OCI-LY7 (cell line): ENCODE data around the gene C3orf20. TPM values are rescaled to one million over a fixed set of nuclear protein-coding genes. Genes with fewer than 3 reads are reported as not detected.

Experiments used
- BruUV-seq: library from RNA; stranded (reverse); fragments of 400-500 nt; replicated peaks from 2 replicates; lab custom pipeline; 2021; lab: Mats Ljungman, UMichigan
- CTCF ChIA-PET: fragments of 300-600 bp; sonication (Branson Sonifier 250); formaldehyde crosslinking; loops from one replicate; lab custom pipeline; 2022; ENCODE audit warnings: antibody characterized with exemption; ENCODE audit not compliant: unreplicated experiment; lab: Charles Lee
- POLR2A ChIA-PET: fragments of 300-600 bp; sonication (Branson Sonifier 250); formaldehyde crosslinking; loops from one replicate; lab custom pipeline; 2022; ENCODE audit warnings: antibody characterized with exemption; lab: Charles Lee
- DNase-seq: peaks from one replicate; pipeline ENCODE4 v3.0.0-alpha.2; 2015; ENCODE audit warnings: low spot score
- H2AFZ ChIP-seq: fragments of 200-600 bp; sonication (generic), shearing (Covaris generic); 2 replicates; pipeline ENCODE4 v1.6.1; 2014; ENCODE audit warnings: mild to moderate bottlenecking, antibody characterized with exemption, low read length, moderate library complexity
- H3K27ac ChIP-seq: fragments of 200-600 bp; sonication (generic); 2 replicates; pipeline ENCODE4 v1.5.1; 2014; ENCODE audit warnings: mixed run types, low read depth, mild to moderate bottlenecking, moderate library complexity, low read length, inconsistent platforms; ENCODE audit not compliant: poor library complexity, severe bottlenecking
- H3K36me3 ChIP-seq: fragments of 200-600 bp; sonication (generic); 2 replicates; pipeline ENCODE4 v1.6.1; 2014; ENCODE audit warnings: mild to moderate bottlenecking, antibody characterized with exemption, low read length, moderate library complexity, mixed read lengths; ENCODE audit not compliant: insufficient read depth
- H3K4me1 ChIP-seq: fragments of 200-600 bp; sonication (generic); 2 replicates; pipeline ENCODE4 v1.5.1; 2014; ENCODE audit warnings: mild to moderate bottlenecking, low read length; ENCODE audit not compliant: insufficient read depth, poor library complexity, severe bottlenecking
- H3K4me2 ChIP-seq: fragments of 200-600 bp; sonication (generic); 2 replicates; pipeline ENCODE4 v1.6.1; 2014; ENCODE audit warnings: mild to moderate bottlenecking, low read length
- H3K4me3 ChIP-seq: fragments of 200-600 bp; sonication (generic); 2 replicates; pipeline ENCODE4 v1.5.1; 2014; ENCODE audit warnings: mild to moderate bottlenecking, low read depth, low read length; ENCODE audit not compliant: poor library complexity, severe bottlenecking
- H3K79me2 ChIP-seq: fragments of 200-600 bp; sonication (generic); 2 replicates; pipeline ENCODE4 v1.6.1; 2016; ENCODE audit warnings: low read depth, mild to moderate bottlenecking, low read length, moderate library complexity, mixed read lengths; ENCODE audit not compliant: insufficient read depth
- H3K9me2 ChIP-seq: fragments of 200-600 bp; sonication (generic); 2 replicates; pipeline ENCODE4 v1.6.1; 2016; ENCODE audit warnings: mild to moderate bottlenecking, low read length, mixed read lengths; ENCODE audit not compliant: insufficient read depth
- H3K9me3 ChIP-seq: fragments of 200-600 bp; sonication (generic); 2 replicates; pipeline ENCODE4 v1.6.1; 2014; ENCODE audit warnings: mild to moderate bottlenecking, mixed run types, low read length, mixed read lengths
- H4K20me1 ChIP-seq: fragments of 200-600 bp; sonication (generic); 2 replicates; pipeline ENCODE4 v1.6.1; 2014; ENCODE audit warnings: mild to moderate bottlenecking, antibody characterized with exemption, low read length, moderate library complexity, mixed read lengths; ENCODE audit not compliant: insufficient read depth
- CTCF ChIP-seq: fragments of 200-600 bp; sonication (generic); conservative IDR thresholded peaks from 2 replicates; pipeline ENCODE4 v1.5.1; 2014; ENCODE audit warnings: mild to moderate bottlenecking, antibody characterized with exemption, low read length, moderate library complexity, mixed read lengths
- EZH2phosphoT487 ChIP-seq: fragments of 200-600 bp; sonication (generic); IDR thresholded peaks from 2 replicates; pipeline ENCODE4 v1.6.1; 2018; ENCODE audit warnings: low read depth, borderline replicate concordance, mild to moderate bottlenecking, mixed run types, antibody characterized with exemption, low read length, moderate library complexity, mixed read lengths
- intact Hi-C: fragments of 100-400 bp; cut with micrococcal nuclease; formaldehyde crosslinking; loops from one replicate; pipeline ENCODE4 v1.10.0; 2022; ENCODE audit not compliant: unreplicated experiment
- total RNA-seq, 2 experiments: library from RNA; depleted of rRNA in 1 of 2; stranded (reverse); fragments of >200 nt in 1 of 2; shearing (Covaris generic) in 1 of 2; gene quantifications; 2 replicates each; pipeline ENCODE4 v1.2.3, GENCODE V29; 2014 to 2022

C3orf20 gene
- total RNA-seq, 2 experiments from 2014 or later, result 2.2 to 2.7 TPM

- H3K4me2 ChIP-seq, result no peak overlapping the region
- H3K9me2 ChIP-seq, result no peaks in the 10 kb centered on the region
- DNase-seq, result no peak
- H3K9me3 ChIP-seq, result no peaks in the 10 kb centered on the region
- no peaks in the 10 kb centered on the region for H3K79me2 ChIP-seq
- H2AFZ ChIP-seq, result no peak overlapping the region
- intact Hi-C loops, result no loop called here
- ChIA-PET CTCF (interaction anchor here (0.5 kb wide), 1 partner anchor 317 kb away, joined by 3 read pairs; no protein-coding TSS in a partner anchor), POLR2A (interaction anchor here (0.5 to 0.6 kb wide), 2 partner anchors 119 to 237 kb away, joined by 3 to 5 read pairs; no protein-coding TSS in a partner anchor)
- no peaks in the 10 kb centered on the region for H4K20me1 ChIP-seq
- no peaks in the 10 kb centered on the region for H3K36me3 ChIP-seq
- H3K4me1 ChIP-seq, result no peaks in the 10 kb centered on the region
- TF ChIP-seq EZH2phosphoT487 (no peak), CTCF (no peak)
- H3K4me3 ChIP-seq, result no peak overlapping the region
- H3K27ac ChIP-seq, result no peak overlapping the region
- no TSS peak for BruUV-seq
These were observed 117.8 kb downstream of the C3orf20 start for GRCh38 chr3:14792691-14793121.

- Histone ChIP-seq H3K27ac (no peak overlapping the region), H3K9me2 (no peaks in the 10 kb centered on the region), H3K4me2 (no peak overlapping the region), H4K20me1 (no peaks in the 10 kb centered on the region), H3K4me1 (no peaks in the 10 kb centered on the region), H3K9me3 (no peaks in the 10 kb centered on the region), H2AFZ (no peak overlapping the region), H3K36me3 (no peaks in the 10 kb centered on the region), H3K79me2 (no peaks in the 10 kb centered on the region), H3K4me3 (no peak overlapping the region)
- TF ChIP-seq EZH2phosphoT487 (no peak), CTCF (no peak)
- ChIA-PET CTCF (interaction anchor here (0.5 kb wide), 1 partner anchor 318 kb away, joined by 3 read pairs; no protein-coding TSS in a partner anchor), POLR2A (interaction anchor here (0.5 to 0.6 kb wide), 2 partner anchors 119 to 236 kb away, joined by 3 to 5 read pairs; no protein-coding TSS in a partner anchor)
- intact Hi-C loops, result no loop called here
- no peak for DNase-seq
- BruUV-seq, result no TSS peak
These were observed 118.4 kb downstream of the C3orf20 start for GRCh38 chr3:14793126-14793857.

GRCh38 chr3:14793858-14794234, 118.9 kb downstream of the C3orf20 start:
- CTCF ChIA-PET, result no interaction called here
- no peaks in the 10 kb centered on the region for H4K20me1 ChIP-seq
- no peaks in the 10 kb centered on the region for H3K9me2 ChIP-seq
- no peaks in the 10 kb centered on the region for H3K9me3 ChIP-seq
- H3K36me3 ChIP-seq, result no peaks in the 10 kb centered on the region
- intact Hi-C loops, result no loop called here
- no peak for DNase-seq
- no peak overlapping the region for H3K27ac ChIP-seq
- POLR2A ChIA-PET, result no interaction called here
- TF ChIP-seq EZH2phosphoT487 (no peak), CTCF (no peak)
- H3K4me2 ChIP-seq, result no peak overlapping the region
- H3K79me2 ChIP-seq, result no peaks in the 10 kb centered on the region
- H3K4me3 ChIP-seq, result no peak overlapping the region
- no TSS peak for BruUV-seq
- H2AFZ ChIP-seq, result no peak overlapping the region
- H3K4me1 ChIP-seq, result no peaks in the 10 kb centered on the region
